ENCODE measurements around the gene ANKUB1. TPM values are rescaled to one million over a fixed set of nuclear protein-coding genes. Genes with fewer than 3 reads are reported as not detected.

The ANKUB1 gene
- total and polyA plus RNA-seq, 3 donors from 2014 or later: 0.56 to 3.3 (median 2.5) TPM

DNA sequence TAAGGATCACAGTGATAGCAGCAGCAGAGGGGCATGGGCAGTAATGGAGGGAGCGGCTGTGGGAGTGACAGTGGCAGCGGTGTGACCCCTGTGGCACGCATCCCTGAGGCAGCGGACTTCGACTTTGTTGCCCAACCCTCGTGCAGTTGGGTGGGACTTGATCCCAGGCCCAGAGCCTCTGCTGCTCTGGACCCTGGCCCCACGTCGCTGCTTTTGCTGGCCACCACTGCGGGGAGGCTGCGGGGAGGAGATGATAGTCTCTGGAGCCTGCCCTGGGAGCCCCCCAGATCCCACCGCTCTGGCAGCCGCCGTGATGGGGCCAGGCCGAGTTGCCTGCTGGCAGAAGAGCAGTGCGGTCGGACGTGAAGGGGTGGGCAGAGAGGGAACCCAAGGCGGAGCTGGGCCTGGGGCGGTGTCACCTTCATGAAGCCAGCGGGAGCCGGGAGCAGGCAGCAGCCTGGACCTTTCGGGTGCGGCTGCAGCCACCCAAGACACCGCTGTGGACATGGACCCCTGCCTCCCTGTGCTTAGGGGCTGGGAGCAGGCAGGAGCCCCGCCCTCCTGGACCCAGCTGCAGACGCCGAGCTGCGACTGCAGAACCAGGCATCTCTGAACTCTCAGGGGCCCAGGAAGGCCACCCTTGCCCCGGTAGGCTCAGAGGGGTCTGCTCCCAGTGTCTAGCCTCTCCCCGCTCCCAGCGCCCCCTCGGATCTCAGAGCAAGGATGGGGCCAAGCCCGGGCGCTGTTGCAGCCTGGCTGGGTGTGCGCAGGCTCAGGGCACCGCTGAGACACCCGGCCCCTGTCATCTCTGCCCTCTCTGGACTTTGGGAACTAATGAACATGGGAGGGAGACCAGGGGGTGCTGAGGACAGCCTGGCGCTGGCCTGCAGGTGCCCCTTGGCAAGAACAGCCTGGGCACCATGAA lies 78.4 kb downstream of the ANKUB1 start:
- WGBS, 2 donors: 57 to 76% methylated on average over 9 to 36 of the region's 38 CpGs
- H3K27me3 ChIP-seq: no peaks in the 10 kb centered on the region
- H3K4me1 ChIP-seq: peaks cover 6% of the 10 kb centered on the region
- TF ChIP-seq, protein P1, sequence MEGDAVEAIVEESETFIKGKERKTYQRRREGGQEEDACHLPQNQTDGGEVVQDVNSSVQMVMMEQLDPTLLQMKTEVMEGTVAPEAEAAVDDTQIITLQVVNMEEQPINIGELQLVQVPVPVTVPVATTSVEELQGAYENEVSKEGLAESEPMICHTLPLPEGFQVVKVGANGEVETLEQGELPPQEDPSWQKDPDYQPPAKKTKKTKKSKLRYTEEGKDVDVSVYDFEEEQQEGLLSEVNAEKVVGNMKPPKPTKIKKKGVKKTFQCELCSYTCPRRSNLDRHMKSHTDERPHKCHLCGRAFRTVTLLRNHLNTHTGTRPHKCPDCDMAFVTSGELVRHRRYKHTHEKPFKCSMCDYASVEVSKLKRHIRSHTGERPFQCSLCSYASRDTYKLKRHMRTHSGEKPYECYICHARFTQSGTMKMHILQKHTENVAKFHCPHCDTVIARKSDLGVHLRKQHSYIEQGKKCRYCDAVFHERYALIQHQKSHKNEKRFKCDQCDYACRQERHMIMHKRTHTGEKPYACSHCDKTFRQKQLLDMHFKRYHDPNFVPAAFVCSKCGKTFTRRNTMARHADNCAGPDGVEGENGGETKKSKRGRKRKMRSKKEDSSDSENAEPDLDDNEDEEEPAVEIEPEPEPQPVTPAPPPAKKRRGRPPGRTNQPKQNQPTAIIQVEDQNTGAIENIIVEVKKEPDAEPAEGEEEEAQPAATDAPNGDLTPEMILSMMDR (IDR thresholded peaks at IDR 0.05): no peak
- TF ChIP-seq POLR2A (IDR thresholded peaks at IDR 0.05): no peak
- DNase-seq: no peak
- H3K36me3 ChIP-seq (ENCODE audit: low read depth, missing control alignments): no peaks in the 10 kb centered on the region
- intact Hi-C loops (cut with DNase I; ENCODE audit: low total_unique reads): loop anchor here (10.0 kb wide), 1 partner anchor 199 kb away; no protein-coding TSS in a partner anchor
- no peak overlapping the region for H3K4me3 ChIP-seq
- H3K27ac ChIP-seq: no peak overlapping the region
- H3K9me3 ChIP-seq: no peaks in the 10 kb centered on the region

Small RNA genes lying within 50 kb of the gene (small RNA-seq; reads per million reads assigned to genes)
- 0 reads per million in 2 donors for gene RNU6-507P

Other genes with a start within 250 kb of the ANKUB1 start
- 10 to 100 TPM; 46.5 to 47.0 TPM for gene WWTR1, start 134.5 kb downstream of the ANKUB1 start, total RNA-seq
- 19.4 TPM for gene WWTR1, start 134.5 kb downstream of the ANKUB1 start, polyA plus RNA-seq (ENCODE audit: insufficient read depth, low read depth, low replicate concordance)
- gene COMMD2, start 40.1 kb downstream of the ANKUB1 start, total RNA-seq: 10 to 100 TPM; 21.8 to 27.7 TPM
- gene COMMD2, start 40.1 kb downstream of the ANKUB1 start, polyA plus RNA-seq (ENCODE audit: insufficient read depth, low read depth, low replicate concordance): 19.9 TPM
- gene RNF13, start 20.7 kb upstream of the ANKUB1 start, total RNA-seq: 10 to 100 TPM; 81.8 to 85.0 TPM
- 41.7 TPM for gene RNF13, start 20.7 kb upstream of the ANKUB1 start, polyA plus RNA-seq (ENCODE audit: insufficient read depth, low read depth, low replicate concordance)
- 10 to 100 TPM; 54.3 to 69.1 TPM for gene PFN2, start 178.3 kb upstream of the ANKUB1 start, total RNA-seq
- 63.8 TPM for gene PFN2, start 178.3 kb upstream of the ANKUB1 start, polyA plus RNA-seq (ENCODE audit: insufficient read depth, low read depth, low replicate concordance)

All from testis (tissue), 3 donors.